Ishikawa (cell line): ENCODE results near the gene DHRS7B.

Experiments used
- EP300 ChIP-seq: IDR thresholded peaks from 2 replicates; pipeline ENCODE4 v1.6.1; 2012; ENCODE audit warnings: borderline replicate concordance
- NFIC ChIP-seq: IDR thresholded peaks from 2 replicates; pipeline ENCODE4 v1.6.1; 2012
- RAD21 ChIP-seq: IDR thresholded peaks from 2 replicates; pipeline ENCODE4 v1.6.1; 2012; ENCODE audit warnings: low read depth
- TAF1 ChIP-seq: IDR thresholded peaks from 2 replicates; pipeline ENCODE4 v1.6.1; 2012; ENCODE audit warnings: low read depth, mild to moderate bottlenecking
- TCF12 ChIP-seq: IDR thresholded peaks from 2 replicates; pipeline ENCODE4 v1.6.1; 2012; ENCODE audit warnings: low read depth
- TEAD4 ChIP-seq: IDR thresholded peaks from 2 replicates; pipeline ENCODE4 v1.6.1; 2012
- YY1 ChIP-seq: IDR thresholded peaks from 2 replicates; pipeline ENCODE4 v1.6.1; 2012; ENCODE audit warnings: low read depth
- ZBTB7A ChIP-seq: IDR thresholded peaks from 2 replicates; pipeline ENCODE4 v1.6.1; 2012; ENCODE audit warnings: low read depth
- TF ChIP-seq, protein P1 (sequence below): IDR thresholded peaks from 2 replicates; pipeline ENCODE4 v1.6.1; 2012

DNA sequence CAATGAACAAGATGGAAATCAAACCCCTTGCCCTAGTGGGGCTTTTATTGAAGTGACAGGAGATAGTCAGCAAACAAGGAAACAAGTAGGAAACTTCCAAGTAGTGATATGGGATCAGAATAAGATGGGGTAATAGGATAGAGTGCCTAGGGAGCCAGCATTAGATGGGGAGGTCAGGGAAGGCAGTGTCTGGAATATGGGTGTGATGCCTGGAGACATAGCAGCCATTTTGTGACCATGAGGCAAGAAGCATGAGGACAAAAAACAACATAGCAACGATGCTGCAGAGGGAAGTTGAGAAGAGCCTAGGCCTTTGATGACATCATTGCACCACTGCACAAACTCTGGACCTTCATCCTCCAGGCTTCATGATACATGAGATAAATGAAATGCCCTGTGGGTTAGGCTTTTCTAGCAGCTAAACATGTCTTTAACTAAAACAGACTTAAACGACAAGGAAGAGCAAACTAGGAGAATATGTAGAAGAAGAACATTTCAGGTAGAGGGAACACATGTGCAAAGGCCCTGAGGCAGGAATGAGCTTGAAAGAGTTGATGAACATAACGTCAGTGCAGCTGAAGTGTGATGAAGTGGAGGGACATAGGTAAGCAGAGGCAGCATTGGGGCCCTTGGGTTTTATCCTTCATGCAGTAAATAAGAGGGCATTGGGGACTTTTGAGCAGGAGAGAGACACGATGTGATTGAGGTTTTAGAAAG, 105.4 kb downstream of the DHRS7B start:
- TF ChIP-seq YY1 (no peak), TEAD4 (no peak), TAF1 (no peak), EP300 (no peak), RAD21 (no peak), NFIC (no peak), TCF12 (no peak), ZBTB7A (no peak)
- TF ChIP-seq, protein P1, sequence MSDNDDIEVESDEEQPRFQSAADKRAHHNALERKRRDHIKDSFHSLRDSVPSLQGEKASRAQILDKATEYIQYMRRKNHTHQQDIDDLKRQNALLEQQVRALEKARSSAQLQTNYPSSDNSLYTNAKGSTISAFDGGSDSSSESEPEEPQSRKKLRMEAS = no peak
